MM.1S (cell line): ENCODE results near the gene ANKIB1.

Source experiments
- CTCF ChIP-seq: fragments of 300-600 bp; sonication (generic); IDR thresholded peaks from 2 replicates; pipeline ENCODE4 v1.5.1; 2016; ENCODE audit warnings: antibody characterized with exemption, low read length, mixed read lengths
- EZH2phosphoT487 ChIP-seq: fragments of 300-600 bp; sonication (generic); IDR thresholded peaks from 2 replicates; pipeline ENCODE4 v1.6.1; 2018; ENCODE audit warnings: antibody characterized with exemption, low read length

GRCh38 chr7:92412745-92413144, 167.0 kb downstream of the ANKIB1 start:
- no peak for TF ChIP-seq CTCF
- no peak for TF ChIP-seq EZH2phosphoT487
